H1 (cell line): ENCODE results near the gene TPM2. TPM values are rescaled to one million over a fixed set of nuclear protein-coding genes. Genes with fewer than 3 reads are reported as not detected.
A peak's percentile ranks its signal among the peaks of the same experiment; 100 is the strongest.

Source experiments
- EGR1 ChIP-seq: IDR thresholded peaks from 2 replicates; pipeline ENCODE4 v1.6.1; 2011; ENCODE audit warnings: low read depth, low read length, borderline replicate concordance
- SIN3A ChIP-seq, 2 experiments: IDR thresholded peaks in 1 of 2; conservative IDR thresholded peaks in 1 of 2; 2 replicates each; pipeline ENCODE4 v1.6.1; 2011 to 2012; ENCODE audit warnings: low read length in 2 of 2, improper control_type of control experiment in 1 of 2, low read depth in 1 of 2, mild to moderate bottlenecking in 1 of 2
- SIRT6 ChIP-seq: IDR thresholded peaks from one replicate; pipeline ENCODE4 v1.7.1; 2012; ENCODE audit warnings: low read length, inconsistent platforms
- polyA plus RNA-seq, 7 experiments: library from polyadenylated mRNA; depleted of rRNA in 3 of 7; stranded (reverse) in 5 of 7; unstranded in 2 of 7; fragments of >200 nt in 5 of 7; fragments of 200-250 nt in 2 of 7; gene quantifications; 1 replicate in 5 of 7; 2 replicates in 1 of 7; 4 replicates in 1 of 7; pipeline versions ENCODE4 v1.2.1 to v1.2.3, GENCODE V29; 2011 to 2013; ENCODE audit warnings: missing spikeins in 2 of 7, mixed read lengths in 2 of 7
- total RNA-seq: library from RNA; stranded (reverse); fragmentation: NEBNext Ultra II Directional; extraction: Animal tissue kit (Norgen Biotek cat#: 25700); gene quantifications from 2 replicates; pipeline ENCODE4 v1.2.1, GENCODE V29; 2021
- TF ChIP-seq, protein P1 (sequence below): IDR thresholded peaks from 2 replicates; pipeline ENCODE4 v1.6.1; 2012; ENCODE audit warnings: inconsistent platforms

TPM2 gene
- total and polyA plus RNA-seq, 2 of the 8 experiments (the other 6 are each of a cell fraction or from before 2014, with no cell fraction given): 62.5 to 181 TPM

DNA sequence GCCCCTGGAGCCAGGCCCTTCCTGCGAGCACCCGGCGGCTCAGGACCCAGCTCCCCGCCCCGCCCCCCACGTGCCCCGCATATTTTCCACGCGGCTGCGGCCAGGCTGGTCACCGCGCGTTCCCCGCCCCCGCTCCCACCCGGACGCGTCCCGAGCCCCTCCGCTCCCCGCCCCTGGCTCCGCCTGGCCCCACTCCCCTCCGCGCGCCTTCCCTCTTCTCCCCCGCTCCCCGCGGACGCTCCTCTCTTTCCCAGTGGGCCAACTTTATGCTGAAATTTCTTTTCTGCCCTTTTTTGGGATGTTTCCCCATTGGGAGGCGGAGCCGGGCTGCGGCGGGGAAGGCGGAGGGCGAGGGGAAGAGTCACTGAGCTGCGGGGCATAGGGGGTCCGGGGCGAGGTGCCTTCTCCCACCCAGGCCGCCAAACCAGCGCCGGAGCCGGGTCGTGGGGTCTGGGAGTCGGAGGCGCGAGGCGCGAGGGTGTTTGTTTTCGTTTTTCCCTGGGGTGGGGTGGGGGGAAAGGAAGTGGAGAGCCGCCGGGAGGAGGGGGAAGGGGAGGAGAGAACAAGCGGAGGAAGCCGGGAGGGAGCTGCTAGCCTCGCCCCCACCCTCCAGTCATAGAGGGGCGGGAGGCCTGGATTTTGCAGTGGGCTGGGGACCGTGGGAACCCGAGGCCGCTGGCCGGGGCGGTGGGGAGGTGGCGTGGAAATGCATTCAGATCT is 1.0 kb upstream of the TPM2 start (continued):
- TF ChIP-seq EGR1 (no peak), SIRT6 (no peak), SIN3A (conservative IDR thresholded peaks at IDR 0.05 in 1 of 2, IDR thresholded peaks at IDR 0.05 in 1 of 2; ENCODE audit: low read depth in 1 of 2, low read length in 2 of 2) (0 out of 4 replicates have a peak, but pooled peaks of 1 of the 2 experiments have one; percentile 45)
- TF ChIP-seq, protein P1, sequence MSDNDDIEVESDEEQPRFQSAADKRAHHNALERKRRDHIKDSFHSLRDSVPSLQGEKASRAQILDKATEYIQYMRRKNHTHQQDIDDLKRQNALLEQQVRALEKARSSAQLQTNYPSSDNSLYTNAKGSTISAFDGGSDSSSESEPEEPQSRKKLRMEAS: 0 out of 2 replicates have a peak, but pooled peaks have one; percentile 27
- TF ChIP-seq, all 59 proteins: peak for 9
